H1 (cell line): ENCODE measurements around the gene CABCOCO1. TPM values are rescaled to one million over a fixed set of nuclear protein-coding genes. Genes with fewer than 3 reads are reported as not detected.

Source experiments
- CTCF ChIA-PET: fragments of 300-600 bp; sonication (Branson Sonifier 250); formaldehyde crosslinking; loops from one replicate; lab custom pipeline; 2021; ENCODE audit not compliant: partially characterized antibody; lab: Charles Lee
- POLR2A ChIA-PET: fragments of 300-600 bp; sonication (Branson Sonifier 250); formaldehyde crosslinking; loops from one replicate; lab custom pipeline; 2021; ENCODE audit warnings: inconsistent platforms; ENCODE audit not compliant: partially characterized antibody; lab: Charles Lee
- DNase-seq, 2 experiments: peaks; one replicate each; pipeline versions ENCODE4 v3.0.0 to v3.0.0-alpha.2; 2010 to 2022; ENCODE audit warnings: low spot score in 2 of 2, low read depth in 1 of 2, mixed read lengths in 1 of 2
- FAIRE-seq: peaks from 2 replicates; lab custom pipeline; 2011; peaks lifted over from hg19 to GRCh38; lab: Jason Lieb, UNC
- H2AFZ ChIP-seq: 2 replicates; pipeline ENCODE4 v1.8.1; 2012; ENCODE audit warnings: low read length, inconsistent platforms
- H2AK5ac ChIP-seq: 2 replicates; pipeline ENCODE4 v1.6.1; 2013; ENCODE audit warnings: low read depth, low read length
- H2BK120ac ChIP-seq: replicated peaks from 2 replicates; pipeline ENCODE3; 2013; ENCODE audit warnings: low read depth, low read length, inconsistent platforms
- H2BK12ac ChIP-seq: 2 replicates; pipeline ENCODE4 v1.6.1; 2013; ENCODE audit warnings: low read depth, low read length
- H2BK15ac ChIP-seq: 2 replicates; pipeline ENCODE4 v1.6.1; 2013; ENCODE audit warnings: low read length
- H2BK20ac ChIP-seq: 2 replicates; pipeline ENCODE4 v1.6.1; 2013; ENCODE audit warnings: low read length
- H2BK5ac ChIP-seq: 2 replicates; pipeline ENCODE4 v1.6.1; 2013; ENCODE audit warnings: low read depth, low read length
- H3K14ac ChIP-seq: 2 replicates; pipeline ENCODE4 v1.6.1; 2013; ENCODE audit warnings: inconsistent platforms; ENCODE audit not compliant: insufficient read length
- H3K18ac ChIP-seq: 2 replicates; pipeline ENCODE4 v1.6.1; 2013; ENCODE audit warnings: low read length; ENCODE audit errors: extremely low read depth
- H3K23ac ChIP-seq: 2 replicates; pipeline ENCODE4 v1.6.1; 2013; ENCODE audit warnings: inconsistent platforms; ENCODE audit not compliant: insufficient read length
- H3K23me2 ChIP-seq: 2 replicates; pipeline ENCODE4 v1.6.1; 2013; ENCODE audit warnings: low read depth, low read length
- H3K27ac ChIP-seq: 2 replicates; pipeline ENCODE4 v1.6.1; 2011; ENCODE audit warnings: low read depth, low read length, inconsistent platforms
- H3K27me3 ChIP-seq, 4 experiments: replicated peaks in 1 of 4; 1 replicate in 1 of 4; 2 replicates in 3 of 4; pipeline versions ENCODE4 v1.6.1 to v1.8.1; 2011 to 2013; ENCODE audit warnings: low read length in 3 of 4, mild to moderate bottlenecking in 3 of 4, inconsistent platforms in 2 of 4, mixed read lengths in 2 of 4, moderate library complexity in 1 of 4; ENCODE audit not compliant: control insufficient read depth in 3 of 4, insufficient read depth in 3 of 4; ENCODE audit errors: extremely low read depth in 1 of 4
- H3K36me3 ChIP-seq, 4 experiments: 2 replicates each; pipeline versions ENCODE4 v1.6.1 to v1.8.1; 2011 to 2013; ENCODE audit warnings: mild to moderate bottlenecking in 4 of 4, low read length in 3 of 4, moderate library complexity in 2 of 4, control low read depth in 1 of 4, inconsistent platforms in 1 of 4; ENCODE audit not compliant: insufficient read depth in 4 of 4, control insufficient read depth in 2 of 4
- H3K4ac ChIP-seq: replicated peaks from 2 replicates; pipeline ENCODE3; 2013; ENCODE audit warnings: low read length, low read depth, mixed read lengths, inconsistent platforms; ENCODE audit not compliant: insufficient read length
- H3K4me1 ChIP-seq, 4 experiments: replicated peaks in 1 of 4; 1 replicate in 1 of 4; 2 replicates in 3 of 4; pipeline versions ENCODE4 v1.6.1 to v1.8.1; 2011 to 2013; ENCODE audit warnings: low read length in 3 of 4, inconsistent platforms in 2 of 4, mixed read lengths in 1 of 4; ENCODE audit not compliant: insufficient read depth in 4 of 4, control insufficient read depth in 3 of 4
- H3K4me2 ChIP-seq, 2 experiments: 2 replicates each; pipeline versions ENCODE4 v1.6.1 to v1.8.1; 2011 to 2013; ENCODE audit warnings: low read depth in 2 of 2, low read length in 2 of 2, control low read depth in 1 of 2, inconsistent platforms in 1 of 2, mild to moderate bottlenecking in 1 of 2; ENCODE audit not compliant: insufficient read depth in 1 of 2
- H3K4me3 ChIP-seq, 4 experiments: fragments of 200-600, 300-600 bp in 1 of 4; sonication (generic), shearing (Covaris generic), sonication (Bioruptor Twin) in 1 of 4; 2 replicates each; pipeline versions ENCODE4 v1.5.1 to v1.8.1; 2011 to 2016; ENCODE audit warnings: low read length in 4 of 4, low read depth in 3 of 4, control low read depth in 2 of 4, inconsistent platforms in 2 of 4, mild to moderate bottlenecking in 2 of 4, mixed read lengths in 1 of 4, moderate library complexity in 1 of 4; ENCODE audit not compliant: insufficient read depth in 2 of 4; ENCODE audit errors: extremely low read depth in 1 of 4
- H3K56ac ChIP-seq: replicated peaks from 2 replicates; pipeline ENCODE3; 2013; ENCODE audit warnings: low read depth, mild to moderate bottlenecking, mixed read lengths, low read length, inconsistent platforms; ENCODE audit not compliant: insufficient read length
- H3K79me1 ChIP-seq: 2 replicates; pipeline ENCODE4 v1.6.1; 2013; ENCODE audit warnings: low read depth, low read length, control low read depth
- H3K79me2 ChIP-seq, 2 experiments: 2 replicates each; pipeline versions ENCODE4 v1.6.1 to v1.8.1; 2012 to 2013; ENCODE audit warnings: low read length in 2 of 2, mild to moderate bottlenecking in 2 of 2, inconsistent platforms in 1 of 2; ENCODE audit not compliant: insufficient read depth in 2 of 2, control insufficient read depth in 1 of 2
- H3K9ac ChIP-seq, 4 experiments: replicated peaks in 1 of 4; 1 replicate in 1 of 4; 2 replicates in 3 of 4; pipeline versions ENCODE4 v1.6.1 to v1.8.1; 2011 to 2013; ENCODE audit warnings: low read depth in 3 of 4, low read length in 3 of 4, control low read depth in 2 of 4, mild to moderate bottlenecking in 2 of 4, moderate library complexity in 2 of 4, inconsistent platforms in 1 of 4; ENCODE audit errors: extremely low read depth in 1 of 4
- H3K9me3 ChIP-seq, 2 experiments: 2 replicates each; pipeline versions ENCODE4 v1.6.1 to v1.8.1; 2012 to 2013; ENCODE audit warnings: mild to moderate bottlenecking in 2 of 2, moderate library complexity in 2 of 2, control low read depth in 1 of 2, inconsistent platforms in 1 of 2, low read depth in 1 of 2, low read length in 1 of 2, mixed read lengths in 1 of 2; ENCODE audit not compliant: insufficient read depth in 2 of 2
- H4K20me1 ChIP-seq, 2 experiments: replicated peaks in 1 of 2; 2 replicates each; pipeline versions ENCODE3 to v1.8.1; 2011 to 2013; ENCODE audit warnings: inconsistent platforms in 2 of 2, low read length in 2 of 2, mild to moderate bottlenecking in 1 of 2; ENCODE audit not compliant: insufficient read depth in 2 of 2, control insufficient read depth in 1 of 2
- H4K5ac ChIP-seq: 2 replicates; pipeline ENCODE4 v1.6.1; 2013; ENCODE audit warnings: low read length, low read depth, mixed read lengths, inconsistent platforms; ENCODE audit not compliant: insufficient read length
- H4K8ac ChIP-seq: 2 replicates; pipeline ENCODE4 v1.8.0; 2013; ENCODE audit warnings: mild to moderate bottlenecking, moderate library complexity, low read length, inconsistent platforms; ENCODE audit not compliant: insufficient read depth; ENCODE audit errors: extremely low read depth
- H4K91ac ChIP-seq: replicated peaks from 2 replicates; pipeline ENCODE3; 2013; ENCODE audit warnings: low read length, mixed read lengths, inconsistent platforms; ENCODE audit not compliant: insufficient read length
- EP300 ChIP-seq, 2 experiments: IDR thresholded peaks; 1 replicate in 1 of 2; 2 replicates in 1 of 2; pipeline ENCODE4 v1.6.1; 2011 to 2012; ENCODE audit warnings: low read depth in 2 of 2, low read length in 2 of 2, mild to moderate bottlenecking in 2 of 2, borderline replicate concordance in 1 of 2, inconsistent platforms in 1 of 2, moderate library complexity in 1 of 2
- KDM4A ChIP-seq: IDR thresholded peaks from one replicate; pipeline ENCODE4 v1.7.1; 2012; ENCODE audit warnings: low read depth, mild to moderate bottlenecking, moderate library complexity, low read length, inconsistent platforms; ENCODE audit not compliant: severe bottlenecking
- MAFK ChIP-seq: IDR thresholded peaks from 2 replicates; pipeline ENCODE4 v1.6.1; 2012; ENCODE audit warnings: low read depth, mild to moderate bottlenecking, improper control_type of control experiment, low read length
- SRF ChIP-seq: IDR thresholded peaks from 2 replicates; pipeline ENCODE4 v1.6.1; 2011; ENCODE audit warnings: mild to moderate bottlenecking, low read depth, low read length, moderate library complexity
- WGBS, 2 experiments: shearing (Covaris generic) in 1 of 2; methylation state at CpG; one replicate each; pipeline versions ENCODE4 v1.1.6 to v1.1.7; 2013 to 2015; ENCODE audit warnings: low lambda C conversion rate in 2 of 2, mixed read lengths in 2 of 2, inconsistent platforms in 1 of 2, low coverage in 1 of 2, missing lambda C conversion rate in 1 of 2; ENCODE audit not compliant: insufficient replicate concordance in 2 of 2, insufficient coverage in 1 of 2, insufficient read length in 1 of 2; ENCODE audit errors: extremely low coverage in 1 of 2, missing lambda C conversion rate in 1 of 2; 5-methylcytosine and 5-hydroxymethylcytosine counted together
- polyA plus RNA-seq, 7 experiments: library from polyadenylated mRNA; depleted of rRNA in 3 of 7; stranded (reverse) in 5 of 7; unstranded in 2 of 7; fragments of >200 nt in 5 of 7; fragments of 200-250 nt in 2 of 7; gene quantifications; 1 replicate in 5 of 7; 2 replicates in 1 of 7; 4 replicates in 1 of 7; pipeline versions ENCODE4 v1.2.1 to v1.2.3, GENCODE V29; 2011 to 2013; ENCODE audit warnings: missing spikeins in 2 of 7, mixed read lengths in 2 of 7
- total RNA-seq: library from RNA; stranded (reverse); fragmentation: NEBNext Ultra II Directional; extraction: Animal tissue kit (Norgen Biotek cat#: 25700); gene quantifications from 2 replicates; pipeline ENCODE4 v1.2.1, GENCODE V29; 2021

Gene CABCOCO1
- total and polyA plus RNA-seq, 2 of the 8 experiments (the other 6 are each of a cell fraction or from before 2014, with no cell fraction given): not detected

DNA sequence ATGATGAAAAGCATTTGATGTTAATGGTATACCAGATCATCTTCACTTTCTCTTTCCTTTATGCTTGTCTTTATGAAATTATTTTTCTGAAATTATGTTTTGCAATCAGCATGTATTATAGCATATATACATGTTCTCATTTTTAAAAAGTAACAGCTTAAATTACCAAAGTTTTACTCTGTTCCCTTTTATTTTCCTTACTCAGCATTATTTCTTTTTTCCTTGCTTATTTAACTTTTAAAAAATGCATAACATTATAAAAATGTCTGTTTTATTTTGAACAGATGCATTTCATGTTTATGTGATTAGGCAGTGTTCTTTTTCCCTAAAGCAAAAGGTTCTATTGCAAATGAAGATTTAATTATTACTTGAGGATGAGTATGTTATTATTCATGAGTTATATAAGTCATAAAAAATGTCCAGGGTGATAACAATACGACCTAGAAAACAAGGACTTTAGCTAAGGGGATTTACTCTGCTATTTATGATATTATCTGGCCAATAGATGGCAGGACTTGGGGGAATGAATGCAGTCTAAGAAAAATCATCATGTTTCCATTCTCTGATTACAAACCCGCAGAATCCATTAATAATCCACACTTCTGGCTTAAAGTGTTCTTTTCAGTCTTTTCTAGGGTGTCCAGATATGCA, 38.5 kb downstream of the CABCOCO1 start:
- Histone ChIP-seq H2BK12ac (no peak overlapping the region), H3K4me2 (no peak overlapping the region), H4K8ac (no peak overlapping the region), H3K27me3 (no peaks in the 10 kb centered on the region), H2BK120ac (no peak overlapping the region), H2AK5ac (no peak overlapping the region), H3K4me3 (no peak overlapping the region), H3K9me3 (no peaks in the 10 kb centered on the region), H3K9ac (no peak overlapping the region), H3K23me2 (no peaks in the 10 kb centered on the region), H3K14ac (no peak overlapping the region), H3K23ac (no peak overlapping the region), H3K18ac (no peak overlapping the region), H4K91ac (no peak overlapping the region), H2BK15ac (no peak overlapping the region), H2BK20ac (no peak overlapping the region), H4K20me1 (no peaks in the 10 kb centered on the region), H3K4me1 (no peaks in the 10 kb centered on the region), H3K56ac (no peak overlapping the region), H4K5ac (no peak overlapping the region), H3K27ac (no peak overlapping the region), H3K79me2 (no peaks in the 10 kb centered on the region), H3K36me3 (no peaks in the 10 kb centered on the region), H3K4ac (no peak overlapping the region), H2AFZ (no peak overlapping the region), H3K79me1 (no peaks in the 10 kb centered on the region), H2BK5ac (no peak overlapping the region)
- TF ChIP-seq KDM4A: no peak
- TF ChIP-seq SRF: no peak
- peak; percentile 72; the same call in 1 of the 2 replicates for TF ChIP-seq MAFK
- TF ChIP-seq EP300 (IDR thresholded peaks at IDR 0.05; ENCODE audit: borderline replicate concordance in 1 of 2, low read depth in 2 of 2, low read length in 2 of 2): no peak
- no peak for DNase-seq
- FAIRE-seq: no peak
- 88% methylated on average over 2 of the region's 2 CpGs; no CpG with 5 or more reads in 1 of the 2 experiments for WGBS, 2 experiments
- ChIA-PET CTCF (no interaction called here), POLR2A (no interaction called here)
